H1 (cell line): ENCODE results near the gene KCNQ1. TPM values are rescaled to one million over a fixed set of nuclear protein-coding genes. Genes with fewer than 3 reads are reported as not detected.

Source experiments
- CTCF ChIA-PET: fragments of 300-600 bp; sonication (Branson Sonifier 250); formaldehyde crosslinking; loops from one replicate; lab custom pipeline; 2021; ENCODE audit not compliant: partially characterized antibody; lab: Charles Lee
- POLR2A ChIA-PET: fragments of 300-600 bp; sonication (Branson Sonifier 250); formaldehyde crosslinking; loops from one replicate; lab custom pipeline; 2021; ENCODE audit warnings: inconsistent platforms; ENCODE audit not compliant: partially characterized antibody; lab: Charles Lee
- DNase-seq, 2 experiments: peaks; one replicate each; pipeline versions ENCODE4 v3.0.0 to v3.0.0-alpha.2; 2010 to 2022; ENCODE audit warnings: low spot score in 2 of 2, low read depth in 1 of 2, mixed read lengths in 1 of 2
- FAIRE-seq: peaks from 2 replicates; lab custom pipeline; 2011; peaks lifted over from hg19 to GRCh38; lab: Jason Lieb, UNC
- H2AFZ ChIP-seq: 2 replicates; pipeline ENCODE4 v1.8.1; 2012; ENCODE audit warnings: low read length, inconsistent platforms
- H2AK5ac ChIP-seq: 2 replicates; pipeline ENCODE4 v1.6.1; 2013; ENCODE audit warnings: low read depth, low read length
- H2BK120ac ChIP-seq: replicated peaks from 2 replicates; pipeline ENCODE3; 2013; ENCODE audit warnings: low read depth, low read length, inconsistent platforms
- H2BK12ac ChIP-seq: 2 replicates; pipeline ENCODE4 v1.6.1; 2013; ENCODE audit warnings: low read depth, low read length
- H2BK15ac ChIP-seq: 2 replicates; pipeline ENCODE4 v1.6.1; 2013; ENCODE audit warnings: low read length
- H2BK20ac ChIP-seq: 2 replicates; pipeline ENCODE4 v1.6.1; 2013; ENCODE audit warnings: low read length
- H2BK5ac ChIP-seq: 2 replicates; pipeline ENCODE4 v1.6.1; 2013; ENCODE audit warnings: low read depth, low read length
- H3K14ac ChIP-seq: 2 replicates; pipeline ENCODE4 v1.6.1; 2013; ENCODE audit warnings: inconsistent platforms; ENCODE audit not compliant: insufficient read length
- H3K18ac ChIP-seq: 2 replicates; pipeline ENCODE4 v1.6.1; 2013; ENCODE audit warnings: low read length; ENCODE audit errors: extremely low read depth
- H3K23ac ChIP-seq: 2 replicates; pipeline ENCODE4 v1.6.1; 2013; ENCODE audit warnings: inconsistent platforms; ENCODE audit not compliant: insufficient read length
- H3K23me2 ChIP-seq: 2 replicates; pipeline ENCODE4 v1.6.1; 2013; ENCODE audit warnings: low read depth, low read length
- H3K27ac ChIP-seq: 2 replicates; pipeline ENCODE4 v1.6.1; 2011; ENCODE audit warnings: low read depth, low read length, inconsistent platforms
- H3K27me3 ChIP-seq, 4 experiments: replicated peaks in 1 of 4; 1 replicate in 1 of 4; 2 replicates in 3 of 4; pipeline versions ENCODE4 v1.6.1 to v1.8.1; 2011 to 2013; ENCODE audit warnings: low read length in 3 of 4, mild to moderate bottlenecking in 3 of 4, inconsistent platforms in 2 of 4, mixed read lengths in 2 of 4, moderate library complexity in 1 of 4; ENCODE audit not compliant: control insufficient read depth in 3 of 4, insufficient read depth in 3 of 4; ENCODE audit errors: extremely low read depth in 1 of 4
- H3K36me3 ChIP-seq, 4 experiments: 2 replicates each; pipeline versions ENCODE4 v1.6.1 to v1.8.1; 2011 to 2013; ENCODE audit warnings: mild to moderate bottlenecking in 4 of 4, low read length in 3 of 4, moderate library complexity in 2 of 4, control low read depth in 1 of 4, inconsistent platforms in 1 of 4; ENCODE audit not compliant: insufficient read depth in 4 of 4, control insufficient read depth in 2 of 4
- H3K4ac ChIP-seq: replicated peaks from 2 replicates; pipeline ENCODE3; 2013; ENCODE audit warnings: low read length, low read depth, mixed read lengths, inconsistent platforms; ENCODE audit not compliant: insufficient read length
- H3K4me1 ChIP-seq, 4 experiments: replicated peaks in 1 of 4; 1 replicate in 1 of 4; 2 replicates in 3 of 4; pipeline versions ENCODE4 v1.6.1 to v1.8.1; 2011 to 2013; ENCODE audit warnings: low read length in 3 of 4, inconsistent platforms in 2 of 4, mixed read lengths in 1 of 4; ENCODE audit not compliant: insufficient read depth in 4 of 4, control insufficient read depth in 3 of 4
- H3K4me2 ChIP-seq, 2 experiments: 2 replicates each; pipeline versions ENCODE4 v1.6.1 to v1.8.1; 2011 to 2013; ENCODE audit warnings: low read depth in 2 of 2, low read length in 2 of 2, control low read depth in 1 of 2, inconsistent platforms in 1 of 2, mild to moderate bottlenecking in 1 of 2; ENCODE audit not compliant: insufficient read depth in 1 of 2
- H3K4me3 ChIP-seq, 4 experiments: fragments of 200-600, 300-600 bp in 1 of 4; sonication (generic), shearing (Covaris generic), sonication (Bioruptor Twin) in 1 of 4; 2 replicates each; pipeline versions ENCODE4 v1.5.1 to v1.8.1; 2011 to 2016; ENCODE audit warnings: low read length in 4 of 4, low read depth in 3 of 4, control low read depth in 2 of 4, inconsistent platforms in 2 of 4, mild to moderate bottlenecking in 2 of 4, mixed read lengths in 1 of 4, moderate library complexity in 1 of 4; ENCODE audit not compliant: insufficient read depth in 2 of 4; ENCODE audit errors: extremely low read depth in 1 of 4
- H3K56ac ChIP-seq: replicated peaks from 2 replicates; pipeline ENCODE3; 2013; ENCODE audit warnings: low read depth, mild to moderate bottlenecking, mixed read lengths, low read length, inconsistent platforms; ENCODE audit not compliant: insufficient read length
- H3K79me1 ChIP-seq: 2 replicates; pipeline ENCODE4 v1.6.1; 2013; ENCODE audit warnings: low read depth, low read length, control low read depth
- H3K79me2 ChIP-seq, 2 experiments: 2 replicates each; pipeline versions ENCODE4 v1.6.1 to v1.8.1; 2012 to 2013; ENCODE audit warnings: low read length in 2 of 2, mild to moderate bottlenecking in 2 of 2, inconsistent platforms in 1 of 2; ENCODE audit not compliant: insufficient read depth in 2 of 2, control insufficient read depth in 1 of 2
- H3K9ac ChIP-seq, 4 experiments: replicated peaks in 1 of 4; 1 replicate in 1 of 4; 2 replicates in 3 of 4; pipeline versions ENCODE4 v1.6.1 to v1.8.1; 2011 to 2013; ENCODE audit warnings: low read depth in 3 of 4, low read length in 3 of 4, control low read depth in 2 of 4, mild to moderate bottlenecking in 2 of 4, moderate library complexity in 2 of 4, inconsistent platforms in 1 of 4; ENCODE audit errors: extremely low read depth in 1 of 4
- H3K9me3 ChIP-seq, 2 experiments: 2 replicates each; pipeline versions ENCODE4 v1.6.1 to v1.8.1; 2012 to 2013; ENCODE audit warnings: mild to moderate bottlenecking in 2 of 2, moderate library complexity in 2 of 2, control low read depth in 1 of 2, inconsistent platforms in 1 of 2, low read depth in 1 of 2, low read length in 1 of 2, mixed read lengths in 1 of 2; ENCODE audit not compliant: insufficient read depth in 2 of 2
- H4K20me1 ChIP-seq, 2 experiments: replicated peaks in 1 of 2; 2 replicates each; pipeline versions ENCODE3 to v1.8.1; 2011 to 2013; ENCODE audit warnings: inconsistent platforms in 2 of 2, low read length in 2 of 2, mild to moderate bottlenecking in 1 of 2; ENCODE audit not compliant: insufficient read depth in 2 of 2, control insufficient read depth in 1 of 2
- H4K5ac ChIP-seq: 2 replicates; pipeline ENCODE4 v1.6.1; 2013; ENCODE audit warnings: low read length, low read depth, mixed read lengths, inconsistent platforms; ENCODE audit not compliant: insufficient read length
- H4K8ac ChIP-seq: 2 replicates; pipeline ENCODE4 v1.8.0; 2013; ENCODE audit warnings: mild to moderate bottlenecking, moderate library complexity, low read length, inconsistent platforms; ENCODE audit not compliant: insufficient read depth; ENCODE audit errors: extremely low read depth
- H4K91ac ChIP-seq: replicated peaks from 2 replicates; pipeline ENCODE3; 2013; ENCODE audit warnings: low read length, mixed read lengths, inconsistent platforms; ENCODE audit not compliant: insufficient read length
- BRCA1 ChIP-seq: IDR thresholded peaks from 2 replicates; pipeline ENCODE4 v1.6.1; 2012; ENCODE audit warnings: low read depth, low read length, improper control_type of control experiment
- CEBPB ChIP-seq: IDR thresholded peaks from 2 replicates; pipeline ENCODE4 v1.6.1; 2012; ENCODE audit warnings: low read depth, low read length
- CTBP2 ChIP-seq: IDR thresholded peaks from 2 replicates; pipeline ENCODE4 v1.7.0; 2011; ENCODE audit warnings: borderline replicate concordance, mild to moderate bottlenecking, moderate library complexity, mixed read lengths, low read length; ENCODE audit not compliant: insufficient read depth, insufficient read length
- GTF2F1 ChIP-seq: IDR thresholded peaks from 2 replicates; pipeline ENCODE4 v1.6.1; 2012; ENCODE audit warnings: low read depth, low read length, improper control_type of control experiment, borderline replicate concordance
- KDM1A ChIP-seq: fragments of 200-600, 300-600 bp; sonication (generic); IDR thresholded peaks from 2 replicates; pipeline ENCODE4 v1.7.1; 2016; ENCODE audit warnings: mild to moderate bottlenecking, low read length, borderline replicate concordance
- KDM4A ChIP-seq: IDR thresholded peaks from one replicate; pipeline ENCODE4 v1.7.1; 2012; ENCODE audit warnings: low read depth, mild to moderate bottlenecking, moderate library complexity, low read length, inconsistent platforms; ENCODE audit not compliant: severe bottlenecking
- NRF1 ChIP-seq: IDR thresholded peaks from 2 replicates; pipeline ENCODE4 v1.6.1; 2011; ENCODE audit warnings: mild to moderate bottlenecking, low read depth, low read length, improper control_type of control experiment
- PHF8 ChIP-seq: fragments of 200-600 bp; sonication (generic); conservative IDR thresholded peaks from 2 replicates; pipeline ENCODE4 v1.7.1; 2012; ENCODE audit warnings: low read depth, mild to moderate bottlenecking, inconsistent platforms, low read length, moderate library complexity
- SAP30 ChIP-seq: fragments of 300-600 bp; sonication (generic); IDR thresholded peaks from 2 replicates; pipeline ENCODE4 v1.7.1; 2012; ENCODE audit warnings: low read length, moderate library complexity, mild to moderate bottlenecking, inconsistent platforms; ENCODE audit not compliant: insufficient read depth, insufficient replicate concordance
- SIX5 ChIP-seq: IDR thresholded peaks from 2 replicates; pipeline ENCODE4 v1.6.1; 2011; ENCODE audit warnings: mild to moderate bottlenecking, low read depth, low read length
- SRF ChIP-seq: IDR thresholded peaks from 2 replicates; pipeline ENCODE4 v1.6.1; 2011; ENCODE audit warnings: mild to moderate bottlenecking, low read depth, low read length, moderate library complexity
- TAF1 ChIP-seq: IDR thresholded peaks from 2 replicates; pipeline ENCODE4 v1.6.1; 2011; ENCODE audit warnings: mild to moderate bottlenecking, low read depth, low read length
- WGBS, 2 experiments: shearing (Covaris generic) in 1 of 2; methylation state at CpG; one replicate each; pipeline versions ENCODE4 v1.1.6 to v1.1.7; 2013 to 2015; ENCODE audit warnings: low lambda C conversion rate in 2 of 2, mixed read lengths in 2 of 2, inconsistent platforms in 1 of 2, low coverage in 1 of 2, missing lambda C conversion rate in 1 of 2; ENCODE audit not compliant: insufficient replicate concordance in 2 of 2, insufficient coverage in 1 of 2, insufficient read length in 1 of 2; ENCODE audit errors: extremely low coverage in 1 of 2, missing lambda C conversion rate in 1 of 2; 5-methylcytosine and 5-hydroxymethylcytosine counted together
- polyA plus RNA-seq, 7 experiments: library from polyadenylated mRNA; depleted of rRNA in 3 of 7; stranded (reverse) in 5 of 7; unstranded in 2 of 7; fragments of >200 nt in 5 of 7; fragments of 200-250 nt in 2 of 7; gene quantifications; 1 replicate in 5 of 7; 2 replicates in 1 of 7; 4 replicates in 1 of 7; pipeline versions ENCODE4 v1.2.1 to v1.2.3, GENCODE V29; 2011 to 2013; ENCODE audit warnings: missing spikeins in 2 of 7, mixed read lengths in 2 of 7
- total RNA-seq: library from RNA; stranded (reverse); fragmentation: NEBNext Ultra II Directional; extraction: Animal tissue kit (Norgen Biotek cat#: 25700); gene quantifications from 2 replicates; pipeline ENCODE4 v1.2.1, GENCODE V29; 2021
- TF ChIP-seq, protein P1 (sequence below): IDR thresholded peaks from 2 replicates; pipeline ENCODE4 v1.6.1; 2012; ENCODE audit warnings: inconsistent platforms

The KCNQ1 gene
- total and polyA plus RNA-seq, 2 of the 8 experiments (the other 6 are each of a cell fraction or from before 2014, with no cell fraction given): 1.9 to 2.0 TPM

DNA sequence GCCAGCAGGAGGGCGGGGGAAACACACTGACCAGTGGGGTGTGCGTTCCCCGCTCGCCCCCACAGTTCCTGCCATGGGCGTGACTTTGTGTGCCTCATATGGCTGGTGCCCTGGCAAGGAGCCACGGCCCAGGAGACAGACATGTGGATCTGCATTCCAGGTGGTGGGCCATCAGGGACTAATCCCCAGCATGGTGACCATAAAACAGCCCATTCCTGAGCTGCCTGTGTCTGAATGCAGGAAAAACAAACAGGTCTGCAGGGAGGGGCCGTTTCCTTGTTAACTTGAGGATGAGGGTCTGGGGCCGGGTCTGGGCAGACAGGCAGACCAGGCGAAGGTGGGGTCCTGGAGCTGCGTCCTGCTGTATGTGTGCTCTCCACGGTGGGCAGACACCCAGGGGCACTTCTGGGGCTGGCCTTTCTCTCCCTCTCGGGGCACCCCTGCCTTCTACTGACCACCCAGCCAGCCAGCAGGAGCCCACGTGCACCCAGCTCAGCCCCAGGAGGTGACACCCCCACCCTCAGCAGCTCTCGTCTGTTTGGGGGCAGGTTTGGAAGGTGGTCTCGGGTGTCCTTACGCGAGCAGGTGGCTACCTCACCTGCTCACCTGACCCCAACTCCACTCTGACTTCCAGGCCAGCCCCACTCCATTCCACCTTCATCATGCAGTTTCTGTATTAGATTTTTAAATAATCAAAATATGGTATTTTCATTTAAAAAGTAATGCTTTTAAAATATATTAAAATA is 134.7 kb downstream of the KCNQ1 start:
- Histone ChIP-seq H3K79me1 (no peaks in the 10 kb centered on the region), H2BK20ac (no peak overlapping the region), H4K91ac (no peak overlapping the region), H2BK120ac (no peak overlapping the region), H3K14ac (no peak overlapping the region), H3K23me2 (peaks cover 5% of the 10 kb centered on the region), H2BK12ac (no peak overlapping the region), H3K79me2 (no peaks in the 10 kb centered on the region), H3K4ac (no peak overlapping the region), H3K9ac (no peak overlapping the region), H3K27ac (no peak overlapping the region; the same call in 1 of the 2 replicates), H3K27me3 (peaks cover 5 to 66% (median 40%) of the 10 kb centered on the region in 4 experiments), H2BK5ac (no peak overlapping the region), H3K4me2 (no peak overlapping the region), H2BK15ac (no peak overlapping the region), H4K5ac (no peak overlapping the region), H3K18ac (no peak overlapping the region), H3K23ac (no peak overlapping the region), H4K8ac (no peak overlapping the region), H4K20me1 (peaks cover 3 to 9% of the 10 kb centered on the region in 2 experiments), H2AK5ac (no peak overlapping the region), H3K4me1 (peaks cover 0 to 5% (median 0%) of the 10 kb centered on the region in 4 experiments; a peak in 4 of 7 replicates), H2AFZ (no peak overlapping the region), H3K4me3 (no peak overlapping the region), H3K9me3 (no peaks in the 10 kb centered on the region), H3K56ac (no peak overlapping the region), H3K36me3 (no peaks in the 10 kb centered on the region)
- ChIA-PET CTCF (interaction anchor here (0.6 to 1.8 kb wide), 5 partner anchors 10 to 507 kb away, joined by 3 to 8 read pairs (median 3); partner anchors contain the start of gene CDKN1C), POLR2A (no interaction called here)
- DNase-seq (no peak), FAIRE-seq (no peak)
- whole genome bisulfite sequencing, 2 experiments: 90% methylated on average over 15 of the region's 17 CpGs; no CpG with 5 or more reads in 1 of the 2 experiments
- TF ChIP-seq KDM1A: no peak
- TF ChIP-seq TAF1: no peak
- TF ChIP-seq CTBP2: no peak
- TF ChIP-seq SRF: no peak
- TF ChIP-seq, protein P1, sequence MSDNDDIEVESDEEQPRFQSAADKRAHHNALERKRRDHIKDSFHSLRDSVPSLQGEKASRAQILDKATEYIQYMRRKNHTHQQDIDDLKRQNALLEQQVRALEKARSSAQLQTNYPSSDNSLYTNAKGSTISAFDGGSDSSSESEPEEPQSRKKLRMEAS: no peak
- no peak for TF ChIP-seq CEBPB
- TF ChIP-seq SAP30: no peak
- TF ChIP-seq GTF2F1: no peak
- TF ChIP-seq SIX5: no peak
- TF ChIP-seq PHF8: no peak
- no peak for TF ChIP-seq BRCA1
- TF ChIP-seq NRF1: no peak
- TF ChIP-seq KDM4A: no peak
